ENCODE results near the gene CD38.
A peak's percentile ranks its signal among the peaks of the same experiment; 100 is the strongest.

Gene CD38

DNA sequence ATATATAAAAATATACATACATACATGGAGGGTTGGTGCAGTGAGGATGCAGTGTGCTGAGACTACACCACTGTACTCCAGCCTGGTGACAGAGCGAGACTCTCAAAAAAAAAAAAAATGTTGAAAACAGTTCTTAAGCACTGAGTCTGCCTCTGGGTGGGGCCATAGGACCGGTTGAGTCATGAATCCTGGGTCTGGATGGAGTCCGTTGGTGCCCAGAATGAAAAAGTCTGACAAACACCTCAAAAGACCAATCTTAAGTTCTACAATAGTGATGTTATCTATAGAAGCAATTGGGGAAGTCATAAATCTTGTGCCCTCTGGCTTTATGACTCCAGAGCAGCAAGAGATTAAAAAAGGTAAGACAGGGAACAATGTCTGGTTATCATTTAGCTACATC lies 90.0 kb downstream of the CD38 start:
- DNase-seq (ENCODE audit: low spot score) = no peak

- no peak for DNase-seq (ENCODE audit: low spot score)
These were observed 90.8 kb downstream of the CD38 start for GRCh38 chr4:15868826-15869413.

DNA sequence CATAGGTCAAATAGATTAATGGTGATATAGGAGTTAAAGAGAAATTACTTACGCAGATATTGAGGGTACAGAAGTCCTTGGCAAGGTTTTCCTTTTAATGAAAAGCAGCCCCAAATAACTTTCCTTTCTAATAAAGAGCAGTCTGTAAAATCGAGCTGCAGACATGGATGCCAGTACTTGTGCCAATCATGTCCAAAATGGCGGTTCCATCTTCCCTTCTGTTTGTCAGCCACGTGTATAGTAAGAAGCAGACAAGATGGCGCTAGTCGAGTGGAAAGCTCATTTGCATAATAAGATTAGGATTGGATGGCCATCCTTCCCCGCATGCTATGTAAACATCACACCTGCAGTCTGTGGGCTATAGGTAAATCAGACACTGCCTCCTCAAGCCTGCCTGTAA lies 92.0 kb downstream of the CD38 start:
- DNase-seq (ENCODE audit: low spot score) = no peak

- DNase-seq (ENCODE audit: low spot score) = no peak
These were observed 93.0 kb downstream of the CD38 start for GRCh38 chr4:15870921-15871664.

- no peak for DNase-seq (ENCODE audit: low spot score)
These were observed 95.0 kb downstream of the CD38 start for GRCh38 chr4:15873117-15873516.

DNA sequence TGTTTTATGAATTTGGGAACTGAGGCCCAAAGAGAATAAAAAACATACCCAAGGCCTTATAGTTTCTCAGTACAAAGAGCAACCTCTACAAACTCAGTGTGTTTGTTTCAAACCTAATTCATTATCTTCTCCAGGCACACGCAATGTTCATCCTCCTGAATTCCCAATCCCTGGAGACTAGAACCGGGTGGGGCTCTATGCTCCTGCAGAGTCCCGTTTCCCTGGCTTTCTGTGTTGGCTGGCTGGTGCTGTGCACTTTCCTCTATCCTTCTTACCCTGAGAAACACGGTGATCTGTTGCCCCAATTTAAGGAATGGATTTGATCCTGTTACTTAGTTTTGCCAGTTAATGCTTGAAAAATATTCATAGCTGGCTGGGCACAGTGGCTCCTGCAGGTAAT lies 96.5 kb downstream of the CD38 start:
- DNase-seq (ENCODE audit: low spot score) = no peak

GRCh38 chr4:15875663-15876460 lies 97.7 kb downstream of the CD38 start:
- DNase-seq (ENCODE audit: low spot score) = no peak

- DNase-seq (ENCODE audit: low spot score) = no peak
These were observed 99.9 kb downstream of the CD38 start for GRCh38 chr4:15878011-15878410.

GRCh38 chr4:15881820-15882219 lies 103.7 kb downstream of the CD38 start:
- DNase-seq (ENCODE audit: low spot score) = no peak

DNA sequence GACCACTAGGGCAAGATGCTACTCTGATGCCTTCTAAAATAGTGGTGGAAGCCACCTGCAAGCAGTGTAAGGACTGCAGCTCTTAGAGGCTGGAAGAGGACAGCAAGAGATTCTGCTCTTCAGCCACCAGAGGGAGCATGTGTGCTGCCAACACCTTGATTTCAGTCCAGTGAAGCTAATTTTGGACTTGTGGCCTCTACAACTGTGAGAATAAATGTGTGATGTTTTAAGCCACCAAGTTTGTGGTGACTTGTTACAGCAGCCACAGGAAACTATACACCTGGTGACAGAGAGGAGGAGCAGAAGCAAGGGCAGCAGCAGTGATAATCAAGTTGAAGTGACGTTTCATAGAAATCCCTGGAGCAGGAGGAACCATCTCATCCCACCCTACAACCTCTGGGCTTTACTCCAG lies 104.6 kb downstream of the CD38 start:
- DNase-seq (ENCODE audit: low spot score) = peak; percentile 69

DNA sequence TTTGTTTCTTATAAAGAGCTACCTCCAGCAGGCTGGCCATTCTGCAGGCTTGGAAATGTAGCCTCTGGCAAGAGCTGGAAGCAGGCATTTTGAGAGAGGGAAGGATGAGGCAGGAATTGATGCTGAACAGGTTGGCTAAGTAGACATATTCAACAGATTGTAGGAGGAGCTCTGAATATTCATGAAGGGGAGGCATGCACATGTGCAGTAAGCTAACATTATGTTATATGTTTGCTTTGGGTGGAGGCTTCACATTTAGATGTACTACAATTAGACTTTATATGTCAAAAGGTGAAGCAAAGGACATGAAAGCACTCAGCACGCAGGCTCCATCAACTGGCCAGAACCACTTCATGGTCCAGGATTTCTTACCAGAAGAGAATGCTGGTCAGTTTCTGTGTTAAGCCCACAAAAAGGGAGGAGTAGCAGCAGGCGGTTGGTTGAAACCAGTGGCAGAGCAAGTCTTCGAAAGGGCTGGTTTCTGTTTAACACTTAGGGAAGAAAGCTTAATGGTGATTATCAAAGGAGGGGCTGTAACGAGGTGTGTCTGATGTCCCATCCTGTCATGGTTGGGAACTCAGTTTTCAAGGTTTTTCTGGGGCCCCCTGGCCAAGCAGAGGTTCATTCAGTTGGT lies 105.6 kb downstream of the CD38 start:
- DNase-seq (ENCODE audit: low spot score) = no peak

- DNase-seq (ENCODE audit: low spot score) = no peak
These were observed 106.5 kb downstream of the CD38 start for GRCh38 chr4:15884666-15885065.

- no peak for DNase-seq (ENCODE audit: low spot score)
These were observed 107.3 kb downstream of the CD38 start for GRCh38 chr4:15885422-15885821.

GRCh38 chr4:15888515-15888914 lies 110.4 kb downstream of the CD38 start:
- no peak for DNase-seq (ENCODE audit: low spot score)

GRCh38 chr4:15890246-15890829 lies 112.2 kb downstream of the CD38 start:
- no peak for DNase-seq (ENCODE audit: low spot score)

- DNase-seq (ENCODE audit: low spot score) = no peak
These were observed 113.2 kb downstream of the CD38 start for GRCh38 chr4:15891312-15891711.

GRCh38 chr4:15893962-15894361 lies 115.8 kb downstream of the CD38 start:
- DNase-seq (ENCODE audit: low spot score) = peak; percentile 68

GRCh38 chr4:15894393-15894792 lies 116.3 kb downstream of the CD38 start:
- no peak for DNase-seq (ENCODE audit: low spot score)

DNA sequence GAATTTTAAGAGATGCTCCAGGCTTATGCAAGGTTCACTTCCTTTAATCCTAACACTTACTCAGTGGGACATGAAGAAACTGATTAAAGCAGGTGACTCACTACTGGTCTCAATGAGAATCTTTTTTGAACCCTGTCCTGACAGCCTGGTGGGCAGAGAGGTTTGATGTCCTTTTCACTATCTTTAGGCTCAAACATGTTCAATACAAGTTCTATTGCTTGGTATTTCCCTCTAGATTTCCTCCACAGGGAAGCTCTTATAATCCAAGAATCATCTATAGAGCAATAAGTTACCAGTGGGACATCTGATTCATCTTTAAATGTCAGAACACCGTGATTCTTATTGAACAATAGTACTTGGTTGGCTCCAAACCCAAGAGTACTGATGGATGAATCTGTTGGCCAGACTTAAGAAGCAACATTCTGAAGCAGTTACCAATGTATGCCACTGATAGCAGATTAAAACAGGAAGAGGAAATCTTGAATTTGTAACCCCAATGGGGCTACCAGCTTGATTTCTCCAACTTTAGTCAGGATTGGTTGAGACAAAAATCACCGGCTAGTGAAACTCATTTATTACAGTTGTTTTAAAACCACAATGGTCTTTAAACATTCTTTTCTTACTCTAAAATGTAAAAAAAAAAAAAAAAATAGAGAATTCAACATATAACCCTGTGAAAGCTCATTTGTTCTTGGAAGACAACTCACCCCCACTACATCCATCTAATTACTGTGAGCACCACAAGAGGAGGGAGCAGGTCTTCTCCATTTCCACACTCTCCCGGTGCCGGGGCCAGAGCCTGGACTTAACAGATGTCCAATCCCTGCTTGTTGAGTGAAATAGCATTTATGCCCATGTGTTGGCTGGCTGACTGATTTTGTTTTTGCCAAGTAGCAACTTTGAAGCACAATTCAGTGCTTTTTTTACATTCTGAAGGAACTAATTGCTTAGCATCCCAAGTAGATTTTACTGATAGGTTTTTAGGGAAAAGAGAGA lies 117.1 kb downstream of the CD38 start:
- DNase-seq (ENCODE audit: low spot score) = no peak

DNA sequence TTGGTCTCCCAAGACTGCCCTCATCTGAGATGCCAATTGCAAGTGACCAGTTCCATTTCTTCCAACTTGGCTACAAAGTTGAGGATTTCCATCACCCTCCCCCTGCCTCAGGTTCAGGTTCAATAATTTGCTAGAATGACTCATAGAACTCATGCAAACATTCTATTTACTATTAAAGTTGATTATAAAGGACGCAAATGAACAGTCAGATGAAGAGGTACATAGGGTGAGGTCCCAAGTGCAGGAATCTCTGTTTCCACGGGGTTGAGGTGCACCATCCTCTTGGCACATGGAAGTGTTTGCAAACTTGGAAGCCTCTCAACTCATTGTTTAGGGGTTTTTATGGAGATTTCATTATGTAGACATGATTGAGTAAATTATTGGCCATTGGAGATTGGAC lies 119.4 kb downstream of the CD38 start:
- no peak for DNase-seq (ENCODE audit: low spot score)

DNA sequence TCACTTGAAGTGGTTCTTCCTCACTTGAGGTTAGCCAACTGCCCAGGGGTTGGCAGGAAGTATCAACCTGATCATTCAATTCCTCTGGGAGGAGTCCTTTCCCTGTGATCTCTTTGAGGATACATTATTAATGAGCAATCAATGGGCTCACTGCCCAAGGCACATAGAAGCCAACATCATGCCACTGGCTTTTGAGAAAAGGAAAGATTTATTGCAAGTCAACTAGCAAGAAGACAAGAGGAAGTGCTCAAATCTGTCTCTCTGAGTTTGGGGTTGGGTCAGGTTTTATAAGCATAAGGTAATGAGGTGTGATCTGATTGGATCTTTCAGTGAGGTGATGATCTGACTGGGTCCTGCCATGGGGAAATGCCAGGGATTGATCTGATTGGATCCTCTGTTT lies 120.8 kb downstream of the CD38 start:
- no peak for DNase-seq (ENCODE audit: low spot score)
